Measurements from ENCODE around the gene CEACAM21. TPM values are rescaled to one million over a fixed set of nuclear protein-coding genes. Genes with fewer than 3 reads are reported as not detected.

Gene CEACAM21
- total RNA-seq, 4 donors from 2014 or later = 0.56 to 34.8 (median 2.6) TPM; not detected in 1

DNA sequence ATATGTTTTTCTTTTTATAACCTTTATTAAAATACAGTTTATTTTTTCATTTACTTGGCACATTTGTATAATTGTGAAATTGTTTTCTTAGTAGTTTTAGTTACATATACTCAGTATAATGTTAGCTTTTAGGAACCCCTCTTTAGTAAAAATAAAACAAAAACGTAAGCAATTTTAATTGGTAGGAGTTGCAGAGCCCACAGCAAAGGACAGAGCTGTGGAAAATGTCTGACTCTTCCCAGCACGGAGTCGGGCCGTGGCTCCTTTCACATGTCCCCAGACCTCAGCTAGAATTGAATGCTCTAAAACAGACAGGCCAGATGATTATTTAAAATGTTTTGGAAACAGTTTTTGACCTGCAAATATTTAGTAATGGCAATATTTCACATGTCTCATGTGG, 27.9 kb upstream of the CEACAM21 start:
- no peak overlapping the region for H3K27ac ChIP-seq
- H3K27me3 ChIP-seq = no peaks in the 10 kb centered on the region
- H3K4me3 ChIP-seq (replicated peaks in 1 of 3) = no peak overlapping the region
- H3K9me3 ChIP-seq = no peaks in the 10 kb centered on the region
- WGBS, 2 donors = 57% methylated on average over 4 of the region's 4 CpGs
- no peaks in the 10 kb centered on the region for H3K36me3 ChIP-seq
- DNase-seq = no peak
- no peaks in the 10 kb centered on the region for H3K4me1 ChIP-seq
- intact Hi-C loops (cut with DNase I) = no loop called here
- TF ChIP-seq, protein P1, sequence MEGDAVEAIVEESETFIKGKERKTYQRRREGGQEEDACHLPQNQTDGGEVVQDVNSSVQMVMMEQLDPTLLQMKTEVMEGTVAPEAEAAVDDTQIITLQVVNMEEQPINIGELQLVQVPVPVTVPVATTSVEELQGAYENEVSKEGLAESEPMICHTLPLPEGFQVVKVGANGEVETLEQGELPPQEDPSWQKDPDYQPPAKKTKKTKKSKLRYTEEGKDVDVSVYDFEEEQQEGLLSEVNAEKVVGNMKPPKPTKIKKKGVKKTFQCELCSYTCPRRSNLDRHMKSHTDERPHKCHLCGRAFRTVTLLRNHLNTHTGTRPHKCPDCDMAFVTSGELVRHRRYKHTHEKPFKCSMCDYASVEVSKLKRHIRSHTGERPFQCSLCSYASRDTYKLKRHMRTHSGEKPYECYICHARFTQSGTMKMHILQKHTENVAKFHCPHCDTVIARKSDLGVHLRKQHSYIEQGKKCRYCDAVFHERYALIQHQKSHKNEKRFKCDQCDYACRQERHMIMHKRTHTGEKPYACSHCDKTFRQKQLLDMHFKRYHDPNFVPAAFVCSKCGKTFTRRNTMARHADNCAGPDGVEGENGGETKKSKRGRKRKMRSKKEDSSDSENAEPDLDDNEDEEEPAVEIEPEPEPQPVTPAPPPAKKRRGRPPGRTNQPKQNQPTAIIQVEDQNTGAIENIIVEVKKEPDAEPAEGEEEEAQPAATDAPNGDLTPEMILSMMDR (IDR thresholded peaks at IDR 0.05) = no peak
- no peak for TF ChIP-seq POLR2A (IDR thresholded peaks at IDR 0.05)

DNA sequence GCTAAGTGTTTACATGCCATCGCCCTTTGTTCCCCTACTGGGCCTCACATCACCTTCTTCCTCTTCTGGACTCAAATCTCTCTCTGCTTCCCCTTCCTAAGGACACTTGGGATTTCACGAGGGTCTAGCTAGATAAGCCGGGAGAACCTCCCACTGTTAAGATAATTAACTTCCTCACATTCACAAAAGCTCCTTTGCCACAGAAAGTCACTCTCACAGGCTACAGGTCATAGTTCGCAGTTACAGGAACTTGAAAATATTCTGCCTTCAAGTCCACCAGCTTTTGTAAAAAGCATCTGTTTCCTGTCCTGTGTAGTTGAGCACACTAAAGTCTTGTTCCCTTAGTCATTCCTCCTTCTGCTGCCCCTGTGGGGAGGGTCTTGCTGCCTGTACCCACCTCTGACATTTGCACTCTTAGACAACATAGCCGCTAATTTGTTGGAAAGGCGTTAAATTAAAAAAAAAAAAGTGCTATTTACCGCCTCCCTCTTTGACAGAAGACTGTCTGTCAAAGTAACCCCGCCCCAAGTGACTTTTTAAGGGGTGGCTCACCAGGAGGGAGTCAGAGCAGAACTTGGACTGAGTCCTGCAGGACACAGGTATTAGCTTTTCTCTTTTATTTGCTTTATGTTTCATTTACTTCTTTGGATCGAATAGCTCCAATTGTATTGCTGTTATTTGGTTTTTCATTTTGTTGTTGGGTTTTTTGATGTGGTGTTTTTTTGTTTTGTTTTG, 26.8 kb upstream of the CEACAM21 start:
- intact Hi-C loops (cut with DNase I) = no loop called here
- peak in 1 of 2 donors; percentile 36 for TF ChIP-seq POLR2A (IDR thresholded peaks at IDR 0.05)
- TF ChIP-seq, protein P1 (IDR thresholded peaks at IDR 0.05) = no peak
- no peak overlapping the region for H3K4me3 ChIP-seq (replicated peaks in 1 of 3)
- WGBS, 2 donors = 26 to 30% methylated on average over 9 of the region's 9 CpGs
- H3K36me3 ChIP-seq = no peaks in the 10 kb centered on the region
- peak in 1 of 2 donors; percentile 9 for DNase-seq
- peak overlapping the region; percentile 11 to 29 (median 24) for H3K27ac ChIP-seq
- no peaks in the 10 kb centered on the region for H3K9me3 ChIP-seq
- H3K27me3 ChIP-seq = no peaks in the 10 kb centered on the region
- no peaks in the 10 kb centered on the region for H3K4me1 ChIP-seq

DNA sequence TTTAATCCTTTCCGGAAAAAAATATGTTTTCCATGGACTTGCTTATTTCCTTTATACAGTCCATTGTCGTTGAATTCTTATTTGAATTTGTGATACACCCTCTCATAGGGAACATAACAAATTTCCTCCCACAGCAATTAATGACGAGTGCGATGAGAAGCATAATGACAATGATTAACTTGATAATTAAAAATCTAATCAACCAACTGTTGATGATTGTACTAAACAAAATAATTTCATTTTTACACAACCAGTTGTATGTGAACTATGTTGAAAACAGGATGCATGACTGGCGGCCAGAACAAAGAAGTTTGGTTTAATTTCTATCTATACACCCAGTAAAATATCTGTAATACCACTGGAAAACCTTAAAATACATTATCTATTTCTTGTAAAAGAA, 26.1 kb upstream of the CEACAM21 start:
- Histone ChIP-seq H3K4me3 (replicated peaks in 1 of 3) (no peak overlapping the region), H3K27ac (peak overlapping the region in 2 of 3 donors; percentile 24 to 29), H3K27me3 (no peaks in the 10 kb centered on the region), H3K4me1 (no peaks in the 10 kb centered on the region), H3K36me3 (no peaks in the 10 kb centered on the region), H3K9me3 (no peaks in the 10 kb centered on the region)
- intact Hi-C loops (cut with DNase I) = no loop called here
- no peak for DNase-seq
- TF ChIP-seq POLR2A (IDR thresholded peaks at IDR 0.05) = no peak
- TF ChIP-seq, protein P1 (IDR thresholded peaks at IDR 0.05) = no peak
- WGBS, 2 donors = 70 to 75% methylated on average over 5 of the region's 5 CpGs

DNA sequence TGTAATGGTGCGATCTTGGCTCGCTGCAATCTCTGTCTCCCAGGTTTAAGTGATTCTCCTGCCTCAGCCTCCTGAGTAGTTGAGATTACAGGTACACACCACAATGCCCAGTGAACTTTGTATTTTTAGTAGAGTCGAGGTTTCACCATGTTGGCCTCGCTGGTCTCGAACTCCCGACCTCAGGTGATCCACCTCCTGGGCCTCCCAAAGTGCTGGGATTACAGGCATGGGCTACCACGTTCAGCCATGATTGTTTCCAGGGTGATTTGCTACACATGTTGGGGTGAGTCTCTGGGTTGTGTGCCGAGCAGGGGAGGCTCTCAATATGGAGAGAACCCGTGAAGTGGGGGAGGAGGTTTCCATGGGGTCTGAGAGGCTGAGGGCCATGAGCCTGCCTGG, 24.8 kb upstream of the CEACAM21 start:
- no peaks in the 10 kb centered on the region for H3K27me3 ChIP-seq
- TF ChIP-seq, protein P1 (IDR thresholded peaks at IDR 0.05) = no peak
- TF ChIP-seq POLR2A (IDR thresholded peaks at IDR 0.05) = no peak
- no peaks in the 10 kb centered on the region for H3K36me3 ChIP-seq
- intact Hi-C loops (cut with DNase I) = no loop called here
- H3K9me3 ChIP-seq = no peaks in the 10 kb centered on the region
- DNase-seq = no peak
- H3K27ac ChIP-seq = no peak overlapping the region
- 88 to 90% methylated on average over 9 of the region's 9 CpGs for WGBS, 2 donors
- H3K4me1 ChIP-seq = no peaks in the 10 kb centered on the region
- H3K4me3 ChIP-seq (replicated peaks in 1 of 3) = no peak overlapping the region

DNA sequence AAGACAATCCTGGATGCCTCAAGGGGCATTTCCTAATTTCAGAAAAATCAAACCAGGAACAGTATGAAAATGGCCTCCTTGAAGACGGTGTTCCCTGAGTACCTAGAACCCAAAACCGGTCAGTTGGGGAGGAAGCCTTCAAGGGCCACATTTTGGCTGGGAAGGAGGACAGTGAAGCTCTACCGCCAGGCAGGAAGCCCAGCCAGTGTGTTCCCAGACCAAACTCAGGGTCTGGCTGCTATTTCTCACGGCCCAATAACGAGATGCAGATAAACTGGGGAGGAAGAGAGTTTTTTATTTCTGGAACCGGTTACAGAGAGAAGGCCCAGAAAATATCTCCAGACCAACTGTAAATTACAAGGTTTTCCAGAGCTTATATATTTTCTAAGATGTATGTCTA, 24.3 kb upstream of the CEACAM21 start:
- no peak for DNase-seq
- H3K36me3 ChIP-seq = no peaks in the 10 kb centered on the region
- TF ChIP-seq, protein P1 (IDR thresholded peaks at IDR 0.05) = no peak
- no peak for TF ChIP-seq POLR2A (IDR thresholded peaks at IDR 0.05)
- H3K4me3 ChIP-seq (replicated peaks in 1 of 3) = no peak overlapping the region
- no peak overlapping the region for H3K27ac ChIP-seq
- H3K27me3 ChIP-seq = no peaks in the 10 kb centered on the region
- H3K9me3 ChIP-seq = no peaks in the 10 kb centered on the region
- no peaks in the 10 kb centered on the region for H3K4me1 ChIP-seq
- 61 to 67% methylated on average over 6 of the region's 6 CpGs for WGBS, 2 donors
- intact Hi-C loops (cut with DNase I) = no loop called here
